GM21737 (cell line): ENCODE data around the gene TRAPPC14.

Source experiments
- ATAC-seq: cut with Tn5 transposase; IDR thresholded peaks from one replicate; pipeline ENCODE4 v1.9.1; 2021; ENCODE audit warnings: mild to moderate bottlenecking, moderate library complexity; ENCODE audit not compliant: unreplicated experiment

TRAPPC14 gene

GRCh38 chr7:100173806-100174495 lies 15.4 kb upstream of the TRAPPC14 start:
- no peak for ATAC-seq

- no peak for ATAC-seq
Measured at GRCh38 chr7:100171840-100172239, 13.3 kb upstream of the TRAPPC14 start.

GRCh38 chr7:100171087-100171681 lies 12.7 kb upstream of the TRAPPC14 start:
- ATAC-seq, result no peak

- no peak for ATAC-seq
Measured at GRCh38 chr7:100170101-100170897, 11.8 kb upstream of the TRAPPC14 start.

- no peak for ATAC-seq
Measured at GRCh38 chr7:100169147-100169850, 10.8 kb upstream of the TRAPPC14 start.

- no peak for ATAC-seq
Measured at GRCh38 chr7:100167912-100168323, 9.4 kb upstream of the TRAPPC14 start.

GRCh38 chr7:100166970-100167911 lies 8.7 kb upstream of the TRAPPC14 start:
- no peak for ATAC-seq

GRCh38 chr7:100166317-100166940 lies 7.9 kb upstream of the TRAPPC14 start:
- ATAC-seq, result no peak

GRCh38 chr7:100163871-100164270 lies 5.3 kb upstream of the TRAPPC14 start:
- ATAC-seq, result no peak

- no peak for ATAC-seq
Measured at GRCh38 chr7:100163006-100163531, 4.5 kb upstream of the TRAPPC14 start.

GRCh38 chr7:100160067-100160466 lies 1.5 kb upstream of the TRAPPC14 start:
- ATAC-seq, result no peak

- no peak for ATAC-seq
Measured at GRCh38 chr7:100159099-100159623, 638 bp upstream of the TRAPPC14 start.

GRCh38 chr7:100157334-100158228 lies 942 bp downstream of the TRAPPC14 start:
- no peak for ATAC-seq

- no peak for ATAC-seq
Measured at GRCh38 chr7:100157069-100157333, 1.5 kb downstream of the TRAPPC14 start.

- no peak for ATAC-seq
Measured at GRCh38 chr7:100156331-100157068, 2.0 kb downstream of the TRAPPC14 start.

- ATAC-seq, result no peak
Measured at GRCh38 chr7:100155553-100156317, 2.8 kb downstream of the TRAPPC14 start.
